NCI-H2029 treated with DMSO at 0.1 percent for 48 hours (cell line): Measurements from ENCODE around the gene NDST1.

Experiments
- DNase-seq: peaks from one replicate; lab custom pipeline; 2025; lab: John Stamatoyannopoulos, UW

NDST1 gene

GRCh38 chr5:150606476-150606875 lies 98.5 kb downstream of the NDST1 start:
- no peak for DNase-seq

GRCh38 chr5:150607105-150607504 lies 99.2 kb downstream of the NDST1 start:
- DNase-seq = no peak
